DMS53 treated with DMSO at 0.1 percent for 48 hours (cell line): ENCODE data around the gene CDHR5.

Experiments used
- DNase-seq: peaks from one replicate; lab custom pipeline; 2025; ENCODE audit not compliant: unreplicated experiment; lab: John Stamatoyannopoulos, UW

Gene CDHR5

GRCh38 chr11:623999-624704, 603 bp downstream of the CDHR5 start:
- no peak for DNase-seq

- no peak for DNase-seq
Measured at GRCh38 chr11:623349-623869, 1.3 kb downstream of the CDHR5 start.

- DNase-seq, result no peak
Measured at GRCh38 chr11:621838-622237, 2.9 kb downstream of the CDHR5 start.

- DNase-seq, result no peak
Measured at GRCh38 chr11:620935-621814, 3.6 kb downstream of the CDHR5 start.

- DNase-seq, result no peak
Measured at GRCh38 chr11:620201-620600, 4.6 kb downstream of the CDHR5 start.

- no peak for DNase-seq
Measured at GRCh38 chr11:619628-620050, 5.1 kb downstream of the CDHR5 start.

GRCh38 chr11:618856-619627, 5.7 kb downstream of the CDHR5 start:
- DNase-seq, result no peak

GRCh38 chr11:617912-618682, 6.7 kb downstream of the CDHR5 start:
- no peak for DNase-seq

- DNase-seq, result no peak
Measured at GRCh38 chr11:617199-617911, 7.4 kb downstream of the CDHR5 start.

- no peak for DNase-seq
Measured at GRCh38 chr11:616320-617198, 8.2 kb downstream of the CDHR5 start.

- DNase-seq, result peak; percentile 96
Measured at GRCh38 chr11:615504-616319, 9.0 kb downstream of the CDHR5 start, which contains the start of gene IRF7. IRF7 (minus strand) TSS chr11:615950; CDS start chr11:615364, 586 bp downstream.

- no peak for DNase-seq
Measured at GRCh38 chr11:614623-615503, 9.9 kb downstream of the CDHR5 start.

GRCh38 chr11:614021-614622, 10.6 kb downstream of the CDHR5 start:
- DNase-seq, result no peak

- peak; percentile 63 for DNase-seq
Measured at GRCh38 chr11:613369-613968, 11.3 kb downstream of the CDHR5 start.

- no peak for DNase-seq
Measured at GRCh38 chr11:612961-613300, 11.8 kb downstream of the CDHR5 start.
